Mesenchymal stem cell (in vitro differentiated cells and primary cell): ENCODE data around the gene TAOK3.
"Not testable (repeated sequence)": the region's sequence is repeated elsewhere in the genome, so short reads cannot be mapped to it uniquely, and the experiment has no call there.

Source experiments
- DNase-seq: peaks from one replicate; pipeline ENCODE4 v3.0.0-alpha.2; 2013
- H2AFZ ChIP-seq: one replicate; pipeline ENCODE4 v1.6.1; 2013; ENCODE audit warnings: low read depth, mild to moderate bottlenecking, control low read depth, inconsistent platforms, low read length, moderate library complexity
- H2AK5ac ChIP-seq: 2 replicates; pipeline ENCODE4 v1.6.1; 2013; ENCODE audit warnings: low read length, moderate library complexity, mild to moderate bottlenecking, inconsistent platforms; ENCODE audit not compliant: severe bottlenecking
- H2BK120ac ChIP-seq: one replicate; pipeline ENCODE4 v1.6.1; 2013; ENCODE audit warnings: low read depth, mild to moderate bottlenecking, inconsistent platforms, low read length, moderate library complexity
- H2BK12ac ChIP-seq, 2 experiments: one replicate each; pipeline ENCODE4 v1.6.1; 2013; ENCODE audit warnings: inconsistent platforms in 2 of 2, low read length in 2 of 2, mild to moderate bottlenecking in 2 of 2, moderate library complexity in 2 of 2, control low read depth in 1 of 2
- H2BK15ac ChIP-seq: one replicate; pipeline ENCODE4 v1.6.1; 2013; ENCODE audit warnings: mild to moderate bottlenecking, low read depth, inconsistent platforms; ENCODE audit not compliant: poor library complexity, severe bottlenecking
- H2BK5ac ChIP-seq: 2 replicates; pipeline ENCODE4 v1.6.1; 2013; ENCODE audit warnings: low read depth, mild to moderate bottlenecking, low read length, control low read depth, inconsistent platforms; ENCODE audit not compliant: poor library complexity, severe bottlenecking
- H3K14ac ChIP-seq, 2 experiments: one replicate each; pipeline ENCODE4 v1.6.1; 2013; ENCODE audit warnings: inconsistent platforms in 2 of 2, low read length in 2 of 2, control low read depth in 1 of 2, mild to moderate bottlenecking in 1 of 2, moderate library complexity in 1 of 2
- H3K18ac ChIP-seq, 2 experiments: one replicate each; pipeline ENCODE4 v1.6.1; 2013; ENCODE audit warnings: inconsistent platforms in 2 of 2, low read length in 2 of 2, control low read depth in 1 of 2, low read depth in 1 of 2, mild to moderate bottlenecking in 1 of 2
- H3K23ac ChIP-seq, 2 experiments: one replicate each; pipeline ENCODE4 v1.6.1; 2013; ENCODE audit warnings: inconsistent platforms in 2 of 2, low read length in 2 of 2, mild to moderate bottlenecking in 2 of 2, moderate library complexity in 2 of 2, control low read depth in 1 of 2
- H3K27ac ChIP-seq: 2 replicates; pipeline ENCODE4 v1.5.1; 2013; ENCODE audit warnings: mild to moderate bottlenecking, moderate library complexity, low read length, control low read depth, inconsistent platforms; ENCODE audit not compliant: poor library complexity, severe bottlenecking
- H3K27me3 ChIP-seq, 2 experiments: 2 replicates each; pipeline versions ENCODE4 v1.6.1 to v1.7.0; 2013; ENCODE audit warnings: low read length in 2 of 2, mild to moderate bottlenecking in 2 of 2, moderate library complexity in 2 of 2, control low read depth in 1 of 2, inconsistent platforms in 1 of 2; ENCODE audit not compliant: control insufficient read depth in 1 of 2, insufficient read depth in 1 of 2
- H3K36me3 ChIP-seq, 2 experiments: 2 replicates each; pipeline versions ENCODE4 v1.6.1 to v1.7.0; 2013; ENCODE audit warnings: low read length in 2 of 2, control low read depth in 1 of 2, inconsistent platforms in 1 of 2, low read depth in 1 of 2, mild to moderate bottlenecking in 1 of 2; ENCODE audit not compliant: insufficient read depth in 2 of 2, control insufficient read depth in 1 of 2
- H3K4ac ChIP-seq, 2 experiments: one replicate each; pipeline ENCODE4 v1.6.1; 2013; ENCODE audit warnings: inconsistent platforms in 2 of 2, low read length in 2 of 2, mild to moderate bottlenecking in 2 of 2, moderate library complexity in 2 of 2, control low read depth in 1 of 2, low read depth in 1 of 2
- H3K4me1 ChIP-seq: 2 replicates; pipeline ENCODE4 v1.6.1; 2013; ENCODE audit warnings: low read depth, low read length, control low read depth; ENCODE audit not compliant: control insufficient read depth, insufficient read depth
- H3K4me2 ChIP-seq: 2 replicates; pipeline ENCODE4 v1.6.1; 2013; ENCODE audit warnings: low read length, mild to moderate bottlenecking, inconsistent platforms; ENCODE audit not compliant: poor library complexity, severe bottlenecking
- H3K4me3 ChIP-seq, 2 experiments: 2 replicates each; pipeline versions ENCODE4 v1.5.1 to v1.7.0; 2013; ENCODE audit warnings: low read length in 2 of 2, mild to moderate bottlenecking in 2 of 2, control low read depth in 1 of 2, low read depth in 1 of 2; ENCODE audit not compliant: insufficient read depth in 1 of 2
- H3K79me1 ChIP-seq: replicated peaks from 2 replicates; pipeline ENCODE4 v1.6.1; 2013; ENCODE audit warnings: mild to moderate bottlenecking, control low read depth, low read length, inconsistent platforms; ENCODE audit not compliant: poor library complexity, severe bottlenecking
- H3K9ac ChIP-seq: 2 replicates; pipeline ENCODE4 v1.7.0; 2013; ENCODE audit warnings: mild to moderate bottlenecking, low read length, moderate library complexity
- H3K9me3 ChIP-seq: 2 replicates; pipeline ENCODE4 v1.7.0; 2013; ENCODE audit warnings: mild to moderate bottlenecking, low read length; ENCODE audit not compliant: control insufficient read depth
- H4K8ac ChIP-seq: one replicate; pipeline ENCODE4 v1.6.1; 2013; ENCODE audit warnings: inconsistent platforms, mild to moderate bottlenecking, low read length, moderate library complexity
- H4K91ac ChIP-seq: one replicate; pipeline ENCODE4 v1.6.1; 2013; ENCODE audit warnings: mild to moderate bottlenecking, low read length, inconsistent platforms
- WGBS: methylation state at CpG from one replicate; pipeline ENCODE4 v1.1.7; 2013; ENCODE audit warnings: mixed read lengths; 5-methylcytosine and 5-hydroxymethylcytosine counted together

TAOK3 gene

GRCh38 chr12:118409834-118410233 lies 37.1 kb upstream of the TAOK3 start:
- no peak overlapping the region for H3K27ac ChIP-seq
- H3K14ac ChIP-seq = no peak overlapping the region
- no peak overlapping the region for H2BK120ac ChIP-seq
- no peak overlapping the region for H3K18ac ChIP-seq
- no peak overlapping the region for H2BK15ac ChIP-seq
- H3K27me3 ChIP-seq = no peaks in the 10 kb centered on the region
- H3K4me3 ChIP-seq = no peak overlapping the region
- no peak overlapping the region for H3K9ac ChIP-seq
- H4K91ac ChIP-seq = no peak overlapping the region
- H3K4ac ChIP-seq = no peak overlapping the region
- no peaks in the 10 kb centered on the region for H3K9me3 ChIP-seq
- H3K4me1 ChIP-seq = no peaks in the 10 kb centered on the region
- H3K79me1 ChIP-seq = peaks cover 23% of the 10 kb centered on the region
- H3K36me3 ChIP-seq = peaks cover 45 to 84% of the 10 kb centered on the region in 2 experiments
- H2BK12ac ChIP-seq = no peak overlapping the region
- no peak for DNase-seq
- H2BK5ac ChIP-seq = no peak overlapping the region
- H2AFZ ChIP-seq = no peak overlapping the region
- no peak overlapping the region for H3K23ac ChIP-seq
- 99% methylated on average over 2 of the region's 2 CpGs for WGBS
- H3K4me2 ChIP-seq = no peak overlapping the region
- no peak overlapping the region for H2AK5ac ChIP-seq
- no peak overlapping the region for H4K8ac ChIP-seq

DNA sequence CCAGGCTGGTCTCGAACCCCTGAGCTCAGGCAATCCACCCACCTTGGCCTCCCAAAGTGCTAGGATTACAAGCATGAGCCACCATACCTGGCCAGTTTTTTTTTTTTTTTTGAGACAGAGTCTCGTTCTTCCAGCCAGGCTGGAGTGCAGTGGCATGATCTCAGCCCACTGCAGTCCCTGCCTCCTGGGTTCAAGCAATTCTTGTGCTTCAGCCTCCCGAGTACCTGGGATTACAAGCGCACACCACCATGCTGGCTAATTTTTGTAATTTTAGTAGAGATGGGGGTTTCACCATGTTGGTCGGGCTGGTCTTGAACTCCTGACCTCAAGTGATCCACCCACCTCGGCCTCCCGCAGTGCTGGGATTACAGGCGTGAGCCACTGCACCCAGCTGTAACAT lies 35.5 kb upstream of the TAOK3 start:
- H2AFZ ChIP-seq = not testable (repeated sequence)

GRCh38 chr12:118404876-118405521 lies 32.3 kb upstream of the TAOK3 start:
- Histone ChIP-seq H2BK120ac (no peak overlapping the region), H3K23ac (no peak overlapping the region), H3K9me3 (no peaks in the 10 kb centered on the region), H3K36me3 (peaks cover 35 to 78% of the 10 kb centered on the region in 2 experiments), H2BK5ac (no peak overlapping the region), H4K91ac (no peak overlapping the region), H2AFZ (no peak overlapping the region), H3K4ac (no peak overlapping the region), H3K4me3 (no peak overlapping the region), H3K18ac (no peak overlapping the region), H3K27me3 (no peaks in the 10 kb centered on the region), H3K79me1 (peaks cover 25% of the 10 kb centered on the region), H3K14ac (no peak overlapping the region), H2BK15ac (no peak overlapping the region), H4K8ac (no peak overlapping the region), H3K9ac (peak overlapping the region; percentile 7), H2AK5ac (no peak overlapping the region), H3K4me1 (no peaks in the 10 kb centered on the region), H3K4me2 (no peak overlapping the region), H2BK12ac (no peak overlapping the region), H3K27ac (no peak overlapping the region)
- peak; percentile 68 for DNase-seq
- 52% methylated on average over 1 of the region's 4 CpGs for WGBS

More for the DNA sequence above, 35.5 kb upstream of the TAOK3 start:
- not testable (repeated sequence) for H2AK5ac ChIP-seq, H2BK12ac ChIP-seq, H4K91ac ChIP-seq, H3K4ac ChIP-seq, H2BK15ac ChIP-seq, DNase-seq, H4K8ac ChIP-seq, H3K18ac ChIP-seq, H3K27me3 ChIP-seq, H3K4me1 ChIP-seq, H3K4me2 ChIP-seq, H3K23ac ChIP-seq, H3K9ac ChIP-seq, H3K14ac ChIP-seq, H3K27ac ChIP-seq, H2BK120ac ChIP-seq, H3K9me3 ChIP-seq, H2BK5ac ChIP-seq, H3K4me3 ChIP-seq
- Histone ChIP-seq H3K36me3 (peaks cover 42 to 83% of the 10 kb centered on the region in 2 experiments), H3K79me1 (peaks cover 25% of the 10 kb centered on the region)
- 90% methylated on average over 7 of the region's 8 CpGs for WGBS

- no peak overlapping the region for H2BK12ac ChIP-seq
- H3K79me1 ChIP-seq = peaks cover 38% of the 10 kb centered on the region
- DNase-seq = peak; percentile 60
- H3K36me3 ChIP-seq = peaks cover 43 to 85% of the 10 kb centered on the region in 2 experiments
- H3K4me3 ChIP-seq = no peak overlapping the region
- H3K4me2 ChIP-seq = no peak overlapping the region
- no peak overlapping the region for H4K8ac ChIP-seq
- no peak overlapping the region for H3K14ac ChIP-seq
- peak overlapping the region; percentile 83 for H3K9ac ChIP-seq
- H3K23ac ChIP-seq = no peak overlapping the region
- H2AK5ac ChIP-seq = no peak overlapping the region
- H2BK15ac ChIP-seq = no peak overlapping the region
- no peak overlapping the region for H2BK5ac ChIP-seq
- H3K27me3 ChIP-seq = no peaks in the 10 kb centered on the region
- H2AFZ ChIP-seq = no peak overlapping the region
- H3K4ac ChIP-seq = no peak overlapping the region
- no peak overlapping the region for H4K91ac ChIP-seq
- H2BK120ac ChIP-seq = no peak overlapping the region
- H3K4me1 ChIP-seq = no peaks in the 10 kb centered on the region
- H3K27ac ChIP-seq = no peak overlapping the region
- no peak overlapping the region for H3K18ac ChIP-seq
- H3K9me3 ChIP-seq = no peaks in the 10 kb centered on the region
- WGBS = 79% methylated on average over 4 of the region's 6 CpGs
Observed at GRCh38 chr12:118402251-118402650, 29.5 kb upstream of the TAOK3 start.
